Body of pancreas (tissue), 4 donors: ENCODE data around the gene CDR2L. TPM values are rescaled to one million over a fixed set of nuclear protein-coding genes. Genes with fewer than 3 reads are reported as not detected.

Experiments
- ATAC-seq: fragments of 150-250 bp; one replicate; pipeline ENCODE4 v1.9.1; 2016
- DNase-seq, 4 donors: peaks; one replicate each; pipeline ENCODE4 v3.0.0-alpha.2; 2019
- H3K27ac ChIP-seq, 4 donors: fragments of 200-600 bp; sonication (generic); 1 replicate in 3 of 4; 2 replicates in 1 of 4; pipeline versions ENCODE4 v1.5.1 to v1.6.1; 2016 to 2019; ENCODE audit warnings: mild to moderate bottlenecking in 1 of 4, mixed read lengths in 1 of 4, moderate library complexity in 1 of 4
- H3K27me3 ChIP-seq, 2 donors: fragments of 200-600 bp; sonication (generic); one replicate each; pipeline ENCODE4 v1.6.0; 2016; ENCODE audit warnings: mild to moderate bottlenecking in 1 of 2
- H3K36me3 ChIP-seq, 2 donors: fragments of 200-600 bp; sonication (generic); replicated peaks in 1 of 2; 2 replicates each; pipeline ENCODE4 v1.5.1; 2016; ENCODE audit warnings: low read depth in 2 of 2; ENCODE audit not compliant: insufficient read depth in 1 of 2
- H3K4me1 ChIP-seq: fragments of 200-600 bp; sonication (generic); one replicate; pipeline ENCODE4 v1.6.0; 2016
- H3K4me3 ChIP-seq, 2 donors: fragments of 200-600 bp; sonication (generic); 1 replicate in 1 of 2; 2 replicates in 1 of 2; pipeline ENCODE4 v1.5.1; 2016 to 2019
- H3K9me3 ChIP-seq, 3 donors: fragments of 200-600 bp; sonication (generic); 1 replicate in 2 of 3; 2 replicates in 1 of 3; pipeline ENCODE4 v1.5.1; 2016
- CTCF ChIP-seq, 7 experiments: fragments of 450-650 bp in 4 of 7; fragments of 200-600 bp in 3 of 7; sonication (generic) in 3 of 7; IDR thresholded peaks; one replicate each; pipeline ENCODE4 v1.5.1; 2016 to 2019; ENCODE audit warnings: antibody characterized with exemption in 7 of 7
- POLR2A ChIP-seq, 3 donors: fragments of 450-650 bp; IDR thresholded peaks; one replicate each; pipeline ENCODE4 v1.6.1; 2016; ENCODE audit warnings: antibody characterized with exemption in 3 of 3, mild to moderate bottlenecking in 2 of 3
- WGBS, 2 donors: methylation state at CpG; one replicate each; pipeline ENCODE4 v1.1.5; 2017; 5-methylcytosine and 5-hydroxymethylcytosine counted together
- intact Hi-C: fragments of 100-400 bp; cut with DNase I; formaldehyde crosslinking; loops from one replicate; pipeline ENCODE4 v1.15.1; 2023
- total RNA-seq, 2 donors: library from RNA; depleted of rRNA; stranded (reverse); fragments of >200 nt; gene quantifications; one replicate each; pipeline ENCODE4 v1.1.0, GENCODE V29; 2016

CDR2L gene
- total RNA-seq, 2 donors from 2014 or later: 11.9 to 18.5 TPM

DNA sequence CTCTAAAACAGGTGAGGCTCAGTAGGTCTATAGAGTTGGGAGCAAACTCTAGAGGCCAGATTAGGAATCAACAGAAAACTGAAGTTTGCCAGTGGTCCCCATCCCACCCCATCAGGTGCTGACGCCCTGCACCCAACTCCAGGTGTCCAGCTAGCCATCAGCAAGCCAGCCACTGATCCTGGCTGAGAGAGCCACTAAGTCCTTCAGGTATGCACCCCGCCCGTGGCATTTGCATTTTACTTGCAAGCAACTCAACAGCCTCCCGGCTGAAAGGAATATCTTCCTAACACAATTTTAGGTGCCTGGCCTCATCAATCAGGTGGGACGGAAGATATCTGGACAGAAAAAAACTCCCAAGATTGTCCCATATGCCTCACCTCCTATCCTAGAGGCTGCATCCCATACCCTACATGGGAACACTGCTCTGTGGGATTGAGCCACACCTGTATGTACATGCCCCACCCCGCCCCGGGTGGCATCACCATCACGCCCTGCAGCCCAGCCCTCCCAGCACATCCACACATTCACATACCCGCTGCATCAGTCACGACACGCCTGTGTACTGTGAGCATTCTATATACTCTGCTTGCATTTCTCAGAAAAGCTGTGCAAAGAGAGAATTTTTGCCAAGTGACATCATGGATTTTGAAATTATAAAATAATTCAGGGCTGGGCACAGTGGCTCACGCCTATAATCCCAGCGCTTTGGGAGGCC lies 43.5 kb upstream of the CDR2L start:
- intact Hi-C loops: no loop called here
- Histone ChIP-seq H3K27ac (no peak overlapping the region), H3K4me1 (no peaks in the 10 kb centered on the region), H3K9me3 (no peaks in the 10 kb centered on the region), H3K4me3 (no peak overlapping the region), H3K27me3 (no peaks in the 10 kb centered on the region), H3K36me3 (no peaks in the 10 kb centered on the region)
- DNase-seq (no peak), ATAC-seq (no peak)
- WGBS, 2 donors: 70 to 81% methylated on average over 8 to 13 of the region's 13 CpGs
- TF ChIP-seq CTCF (IDR thresholded peaks at IDR 0.05) (no peak), POLR2A (IDR thresholded peaks at IDR 0.05) (no peak)

- Histone ChIP-seq H3K4me1 (no peaks in the 10 kb centered on the region), H3K27ac (no peak overlapping the region), H3K36me3 (no peaks in the 10 kb centered on the region), H3K9me3 (no peaks in the 10 kb centered on the region), H3K27me3 (no peaks in the 10 kb centered on the region), H3K4me3 (no peak overlapping the region)
- intact Hi-C loops: no loop called here
- TF ChIP-seq CTCF (IDR thresholded peaks at IDR 0.05) (no peak), POLR2A (IDR thresholded peaks at IDR 0.05) (no peak)
- ATAC-seq (no peak), DNase-seq (no peak)
- 38 to 43% methylated on average over 6 of the region's 6 CpGs for WGBS, 2 donors
Measured at GRCh38 chr17:74945543-74945942, 41.9 kb upstream of the CDR2L start.

DNA sequence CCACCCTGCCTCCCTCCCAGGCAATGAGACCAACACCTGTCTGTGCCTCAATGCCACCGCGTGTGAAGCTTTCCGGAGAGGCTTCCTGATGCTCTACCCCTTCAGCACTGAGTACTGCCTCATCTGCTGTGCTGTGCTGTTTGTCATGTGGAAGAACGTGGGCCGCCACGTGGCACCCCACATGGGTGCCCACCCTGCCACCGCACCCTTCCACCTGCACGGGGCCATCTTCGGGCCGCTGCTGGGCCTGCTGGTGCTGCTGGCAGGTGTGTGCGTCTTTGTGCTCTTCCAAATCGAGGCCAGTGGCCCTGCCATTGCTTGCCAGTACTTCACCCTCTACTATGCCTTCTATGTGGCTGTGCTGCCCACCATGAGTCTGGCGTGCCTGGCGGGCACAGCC lies 40.8 kb upstream of the CDR2L start:
- no peaks in the 10 kb centered on the region for H3K4me1 ChIP-seq
- H3K4me3 ChIP-seq: no peak overlapping the region
- peaks cover 0 to 2% of the 10 kb centered on the region in 2 donors for H3K36me3 ChIP-seq
- no peaks in the 10 kb centered on the region for H3K27me3 ChIP-seq
- WGBS, 2 donors: 89 to 90% methylated on average over 5 to 14 of the region's 14 CpGs
- H3K9me3 ChIP-seq: no peaks in the 10 kb centered on the region
- DNase-seq: no peak
- no peak overlapping the region for H3K27ac ChIP-seq
- ATAC-seq: no peak
- TF ChIP-seq CTCF (IDR thresholded peaks at IDR 0.05) (no peak), POLR2A (IDR thresholded peaks at IDR 0.05) (no peak)
- intact Hi-C loops: no loop called here

GRCh38 chr17:74947041-74947754 lies 40.2 kb upstream of the CDR2L start:
- intact Hi-C loops: no loop called here
- H3K36me3 ChIP-seq: peaks cover 0 to 3% of the 10 kb centered on the region in 2 donors
- no peaks in the 10 kb centered on the region for H3K9me3 ChIP-seq
- ATAC-seq (no peak), DNase-seq (no peak)
- H3K27ac ChIP-seq: no peak overlapping the region
- no peaks in the 10 kb centered on the region for H3K4me1 ChIP-seq
- TF ChIP-seq CTCF (IDR thresholded peaks at IDR 0.05): no peak
- no peak for TF ChIP-seq POLR2A (IDR thresholded peaks at IDR 0.05)
- 92 to 94% methylated on average over 11 to 17 of the region's 17 CpGs for WGBS, 2 donors
- H3K27me3 ChIP-seq: no peaks in the 10 kb centered on the region
- no peak overlapping the region for H3K4me3 ChIP-seq
